Hematopoietic multipotent progenitor cell treated with erythropoietin and hydrocortisone succinate and interleukin-3 and kit ligand, for 17 days (in vitro differentiated cells): ENCODE data around the gene DTNBP1.

ENCODE experiments used
- DNase-seq: peaks from one replicate; pipeline ENCODE4 v3.0.0-alpha.2; 2015; ENCODE audit warnings: low spot score

DTNBP1 gene

DNA sequence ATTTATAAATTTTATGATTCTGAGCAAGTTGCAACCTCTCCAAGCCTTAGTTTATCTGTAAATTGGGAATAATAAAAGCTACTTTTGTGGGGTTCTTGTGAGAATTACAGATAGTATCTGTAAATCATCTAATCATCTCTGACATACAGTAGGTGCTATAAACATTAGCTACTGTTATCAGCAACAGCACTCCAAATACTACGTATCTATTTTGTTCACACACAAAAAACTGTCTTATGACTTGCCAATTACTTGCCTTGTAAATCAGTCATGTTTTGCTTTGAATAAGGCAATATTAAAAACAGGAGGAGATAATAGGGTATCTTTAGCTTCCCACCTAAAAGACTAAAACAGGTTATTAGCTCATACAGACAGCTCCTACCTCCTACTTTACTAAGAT is 36.7 kb downstream of the DTNBP1 start:
- DNase-seq: no peak

DNA sequence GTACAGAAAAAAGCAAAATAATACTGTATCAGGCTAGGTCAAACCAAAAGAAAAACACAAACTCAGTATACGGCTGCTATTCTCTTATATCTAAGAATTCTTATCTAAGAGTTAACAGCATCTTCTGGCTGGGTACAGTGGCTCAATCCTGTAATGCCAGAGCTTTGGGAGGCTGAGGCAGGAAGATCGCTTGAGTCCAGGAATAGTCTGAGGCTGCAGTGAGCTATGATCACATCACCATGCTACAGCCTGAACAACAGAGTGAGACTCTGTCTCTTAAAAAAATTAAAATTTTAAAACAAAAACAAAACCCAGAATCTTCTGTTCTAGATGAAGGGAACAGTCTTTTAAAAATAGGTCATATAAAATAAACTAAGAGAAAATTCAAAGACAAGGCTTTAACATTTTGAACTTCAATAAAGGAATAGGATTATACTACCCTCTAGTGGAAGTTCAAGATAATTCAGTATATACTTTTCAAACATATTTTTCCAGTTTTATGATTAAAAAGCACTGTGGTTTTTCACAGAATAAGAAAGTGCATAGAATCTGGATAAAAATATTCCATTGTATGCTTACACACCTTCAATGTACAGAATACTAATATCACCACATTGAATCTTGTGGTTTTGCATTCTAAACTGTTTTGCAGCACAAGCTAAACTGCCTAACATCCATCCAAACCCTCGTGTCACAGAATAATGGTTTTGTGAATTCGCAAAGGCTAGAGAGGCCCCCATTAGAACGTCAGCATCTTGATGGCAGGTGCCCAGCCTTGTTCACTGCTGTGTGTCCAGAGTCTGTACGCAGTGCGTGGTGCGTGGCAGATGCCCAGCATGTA is 39.3 kb downstream of the DTNBP1 start:
- peak; percentile 52 for DNase-seq

DNA sequence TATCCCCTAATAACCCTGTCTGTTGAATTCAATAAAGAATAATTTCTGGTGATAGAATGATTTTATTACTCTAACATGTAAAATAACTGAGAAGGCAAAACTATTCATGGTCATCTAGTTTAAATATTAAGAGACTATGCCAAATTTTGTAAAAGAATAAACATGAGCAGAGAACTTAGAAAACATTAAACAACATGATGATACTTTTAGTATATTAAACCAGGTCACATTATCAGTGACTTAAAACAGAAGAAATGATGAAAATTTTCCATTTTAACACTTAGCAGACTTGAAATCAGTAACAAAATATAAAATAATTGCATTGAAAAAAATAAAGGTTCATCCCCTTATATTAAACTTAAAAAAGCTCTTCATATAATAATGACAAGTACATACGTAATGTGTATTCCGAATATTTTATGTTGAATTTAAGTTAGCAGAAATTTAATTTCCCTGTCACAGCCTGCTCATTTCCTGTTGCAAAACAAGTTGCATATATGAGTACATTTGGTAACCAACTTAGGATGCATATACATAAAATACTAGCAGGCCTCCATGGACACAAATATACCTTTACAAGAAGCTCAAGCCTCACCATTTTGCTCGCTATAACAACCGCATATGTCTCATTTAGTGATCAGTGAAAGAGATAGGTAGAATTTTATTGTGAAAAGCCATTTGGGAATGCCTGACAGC is 40.6 kb downstream of the DTNBP1 start:
- peak; percentile 13 for DNase-seq

DNA sequence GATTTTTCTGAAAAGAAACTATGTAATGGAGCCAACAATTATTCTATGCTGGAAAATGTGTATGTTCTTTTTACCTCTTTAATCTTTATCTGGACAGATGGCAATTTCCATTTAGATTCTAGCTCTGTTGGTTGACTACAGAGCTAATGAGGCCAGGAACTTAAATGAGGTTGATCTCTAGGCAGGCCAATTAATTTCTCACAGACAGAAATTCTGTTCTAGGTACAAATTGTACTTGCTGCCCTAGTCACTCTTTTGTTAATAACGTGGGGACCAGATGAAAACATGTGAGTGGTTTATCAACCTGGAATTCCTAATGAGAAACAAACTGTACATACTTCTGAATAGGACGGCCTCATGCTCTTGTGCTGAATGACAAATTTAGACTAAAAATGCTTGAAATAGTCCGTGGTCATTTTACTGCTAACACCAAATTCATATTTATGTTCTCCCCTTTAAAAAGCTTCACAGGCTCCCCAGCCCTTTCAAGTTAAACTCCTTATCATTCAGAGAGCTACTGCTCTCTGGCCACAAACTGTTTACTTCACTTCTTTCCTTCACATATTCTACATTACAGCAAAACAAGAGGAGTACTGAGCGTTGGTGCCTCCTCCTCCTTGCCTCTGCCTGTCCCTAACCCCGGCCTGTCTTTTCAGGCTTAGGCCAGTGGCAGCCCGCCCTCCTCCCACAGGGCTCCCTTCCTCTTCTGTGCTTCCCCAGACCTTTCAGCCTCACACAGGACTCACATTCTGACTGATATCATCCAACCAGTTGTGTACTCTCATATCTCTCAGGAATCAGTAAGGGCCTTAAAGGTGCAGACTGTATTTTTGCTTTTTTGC is 41.4 kb downstream of the DTNBP1 start:
- DNase-seq: peak; percentile 56

DNA sequence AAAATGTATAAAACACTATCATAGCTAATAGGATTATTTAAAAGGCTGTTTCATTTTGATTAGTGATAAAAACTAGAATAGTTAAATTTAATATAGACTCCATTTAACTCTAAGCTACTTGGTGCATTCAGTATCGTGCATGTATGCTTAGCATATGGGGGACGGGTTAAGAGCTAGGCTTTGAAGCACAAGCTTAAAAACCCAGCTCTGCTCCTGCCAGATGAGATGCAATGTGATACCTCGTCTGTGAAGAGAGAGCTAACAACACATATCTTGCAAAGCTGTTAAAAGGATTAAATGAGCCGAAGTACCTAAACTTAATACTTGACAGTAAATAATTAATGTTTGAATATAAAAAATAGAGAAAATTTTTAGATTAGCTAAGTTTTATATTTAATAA is 42.2 kb downstream of the DTNBP1 start:
- DNase-seq: no peak

DNA sequence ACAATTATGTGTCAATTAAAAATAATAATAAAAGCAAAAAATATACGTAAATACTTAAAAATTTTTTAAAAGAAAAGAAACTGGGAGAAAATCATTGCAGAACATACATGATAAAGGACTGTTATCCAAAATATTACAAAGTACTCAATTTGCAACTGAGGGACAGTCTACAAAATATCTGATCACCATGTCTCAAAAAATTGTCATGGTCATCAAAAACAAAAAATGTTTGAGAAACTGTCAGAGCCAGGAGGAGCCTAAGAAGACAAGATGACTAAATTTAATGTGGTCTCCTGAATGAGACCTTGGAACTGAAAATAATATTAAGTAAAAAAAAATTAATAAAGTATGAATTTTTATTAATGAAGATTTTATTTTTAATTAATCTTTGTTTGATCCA is 43.5 kb downstream of the DTNBP1 start:
- no peak for DNase-seq

DNA sequence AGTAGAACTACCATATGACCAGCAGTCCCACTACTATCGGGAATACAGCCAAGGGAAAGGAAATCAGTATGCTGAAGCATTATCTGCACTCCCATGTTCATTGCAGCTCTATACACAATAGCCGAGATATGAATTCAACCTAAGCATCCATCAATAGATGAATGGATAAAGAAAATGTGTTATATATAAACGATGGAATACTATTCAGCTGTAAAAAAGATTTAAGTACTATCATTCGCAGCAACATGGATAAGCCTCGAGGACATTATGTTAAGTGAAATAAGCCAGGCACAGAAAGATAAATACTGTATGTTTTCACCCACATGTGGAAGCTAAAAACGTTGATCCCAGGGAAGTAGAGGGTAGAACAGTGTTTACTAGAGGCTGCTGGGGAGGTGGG is 44.1 kb downstream of the DTNBP1 start:
- no peak for DNase-seq

DNA sequence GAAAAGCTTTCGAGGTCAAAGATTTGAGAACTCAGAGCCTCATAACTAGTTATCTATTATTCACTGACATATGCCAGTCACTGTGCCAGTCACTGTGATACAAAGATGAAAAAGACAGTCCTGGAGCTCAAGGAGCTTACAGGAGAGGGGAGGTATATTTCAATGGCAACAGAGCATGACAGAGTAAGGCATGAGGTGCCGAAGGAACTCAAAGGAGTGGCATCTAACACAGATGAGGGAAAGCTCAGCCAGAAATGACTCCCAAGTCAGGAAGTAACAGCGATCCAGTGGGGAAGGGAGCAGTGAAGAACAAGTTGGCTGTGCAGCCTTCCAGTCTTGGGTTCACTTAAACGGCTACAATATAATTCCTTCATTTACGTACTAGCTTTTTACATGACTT is 46.6 kb downstream of the DTNBP1 start:
- no peak for DNase-seq

DNA sequence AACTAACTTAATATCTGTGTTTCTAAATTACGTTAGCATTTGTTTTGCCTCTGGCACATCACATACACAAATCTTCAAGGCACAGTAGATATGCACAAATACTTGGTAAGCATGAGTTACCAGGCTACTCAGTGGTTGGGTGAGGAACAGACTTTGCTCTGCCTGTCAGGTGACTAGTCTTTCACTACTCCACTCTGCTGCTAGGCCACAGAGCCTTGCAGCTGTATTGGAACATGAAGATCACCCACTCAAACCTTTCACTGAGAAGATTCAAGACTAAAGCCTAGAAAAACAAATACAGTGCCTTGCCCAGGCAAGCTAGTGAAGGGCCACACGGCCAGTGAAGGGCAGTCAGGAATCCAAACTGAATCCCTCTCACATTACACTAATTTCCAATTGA is 47.0 kb downstream of the DTNBP1 start:
- no peak for DNase-seq

DNA sequence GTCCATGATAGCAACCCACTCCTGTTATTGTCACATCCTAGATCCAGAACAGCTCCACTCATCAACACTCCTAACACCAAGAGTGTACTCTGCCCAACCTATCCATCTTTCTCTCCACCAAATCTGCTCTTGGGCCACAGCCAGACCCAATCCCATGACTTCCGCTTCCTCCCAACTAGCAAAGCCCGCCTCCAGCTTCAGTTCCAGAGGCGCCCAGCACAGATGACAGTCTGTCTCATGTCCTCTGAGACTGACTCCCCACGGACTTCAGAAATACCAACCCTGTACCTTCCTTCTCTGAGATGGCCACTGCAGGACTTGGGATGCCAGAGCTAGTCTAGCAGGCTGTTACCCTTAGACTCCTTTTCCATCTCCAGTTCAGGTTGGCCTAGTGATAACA is 48.6 kb downstream of the DTNBP1 start:
- DNase-seq: no peak

DNA sequence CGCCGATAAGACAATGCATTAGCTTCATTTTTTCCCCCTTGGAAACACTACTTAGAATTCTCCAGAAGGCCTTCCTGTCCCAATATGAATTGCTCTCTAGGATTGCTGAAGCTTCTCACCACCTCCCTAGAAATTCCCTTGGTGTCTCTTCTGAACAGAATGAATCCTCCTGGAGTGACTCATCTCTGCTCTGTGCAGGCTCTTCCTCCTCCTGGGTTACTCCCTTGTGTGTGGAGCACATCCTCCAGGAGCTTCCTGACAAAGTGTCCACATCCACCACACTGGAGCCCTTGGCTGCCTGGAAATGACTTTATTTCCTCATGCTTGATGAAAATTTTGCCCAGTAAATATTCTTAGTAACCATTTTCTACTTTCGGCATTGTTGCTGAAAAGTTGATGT is 54.4 kb downstream of the DTNBP1 start:
- DNase-seq: no peak

DNA sequence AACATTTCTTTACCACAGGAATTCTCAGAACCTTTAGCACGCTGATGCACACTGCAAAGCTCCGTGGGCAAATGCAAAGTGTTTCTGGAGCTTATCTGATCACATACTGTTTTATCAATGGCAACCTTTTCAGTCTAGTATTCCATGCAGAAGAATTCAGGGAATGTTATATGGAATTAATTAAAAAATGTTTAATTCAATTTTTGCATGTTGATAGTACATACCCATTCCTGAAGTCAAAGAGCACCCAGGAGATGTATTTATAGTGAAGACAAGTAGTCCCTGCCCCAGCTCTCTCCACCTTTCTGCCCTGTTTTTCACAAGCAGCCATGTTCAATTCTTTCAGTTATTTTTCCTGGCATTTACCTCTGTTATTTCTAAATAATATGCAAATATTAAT is 55.2 kb downstream of the DTNBP1 start:
- DNase-seq: no peak

DNA sequence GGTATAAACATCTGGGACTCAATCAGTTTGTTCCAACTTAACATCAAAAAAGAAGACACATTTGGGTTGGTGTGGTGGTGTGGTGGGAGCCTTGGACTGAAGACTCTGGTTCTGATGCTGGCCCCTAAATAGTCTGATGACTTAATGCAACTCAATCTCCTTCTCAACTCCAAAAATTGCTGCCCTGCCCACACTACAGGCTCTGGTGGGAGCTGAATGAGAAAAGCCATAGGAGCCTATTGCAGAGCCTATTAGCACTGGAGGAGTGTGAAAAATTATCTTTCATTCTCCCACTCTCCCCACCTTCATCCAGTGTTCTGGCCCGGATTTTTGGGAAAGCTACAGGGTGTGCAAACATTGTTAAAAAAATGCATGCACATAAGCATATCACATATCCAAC is 56.5 kb downstream of the DTNBP1 start:
- no peak for DNase-seq

DNA sequence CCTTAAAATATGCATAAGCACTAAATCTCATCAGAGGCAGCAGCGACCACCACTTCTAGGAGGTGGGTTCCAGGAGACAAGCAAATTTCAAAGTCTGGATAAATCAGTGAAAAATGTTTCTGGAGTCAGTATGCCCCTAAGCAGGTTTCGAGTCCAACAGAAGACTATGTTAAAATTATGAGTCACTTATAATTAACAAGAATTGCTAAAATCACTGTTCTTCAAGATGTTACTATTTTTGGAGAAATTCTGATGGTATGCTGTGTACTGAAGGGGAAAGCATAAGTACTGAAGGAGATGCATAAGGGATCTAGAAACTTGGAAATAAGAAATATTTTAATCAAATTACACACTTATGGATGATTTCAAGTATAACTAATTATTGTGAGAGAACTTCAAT is 58.0 kb downstream of the DTNBP1 start:
- no peak for DNase-seq

DNA sequence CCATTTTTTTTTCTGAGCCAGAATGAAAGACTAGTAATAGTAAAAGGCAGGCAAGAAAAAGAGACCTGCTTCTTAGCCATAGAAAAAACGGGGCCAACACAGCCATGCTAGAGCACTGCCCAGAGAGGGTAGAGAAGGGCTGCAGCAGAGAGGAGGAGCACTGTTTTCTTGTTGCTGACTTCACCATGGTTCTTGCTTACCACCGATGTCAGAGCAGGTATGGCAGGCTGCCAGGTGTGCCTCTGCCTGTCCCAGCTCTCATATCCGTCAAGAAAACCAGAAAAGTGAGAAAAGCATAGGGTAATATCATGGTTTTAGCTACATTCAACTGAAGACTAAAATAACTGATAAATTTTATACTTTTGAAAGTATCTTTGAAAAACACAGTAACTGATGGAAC is 60.7 kb downstream of the DTNBP1 start:
- no peak for DNase-seq

DNA sequence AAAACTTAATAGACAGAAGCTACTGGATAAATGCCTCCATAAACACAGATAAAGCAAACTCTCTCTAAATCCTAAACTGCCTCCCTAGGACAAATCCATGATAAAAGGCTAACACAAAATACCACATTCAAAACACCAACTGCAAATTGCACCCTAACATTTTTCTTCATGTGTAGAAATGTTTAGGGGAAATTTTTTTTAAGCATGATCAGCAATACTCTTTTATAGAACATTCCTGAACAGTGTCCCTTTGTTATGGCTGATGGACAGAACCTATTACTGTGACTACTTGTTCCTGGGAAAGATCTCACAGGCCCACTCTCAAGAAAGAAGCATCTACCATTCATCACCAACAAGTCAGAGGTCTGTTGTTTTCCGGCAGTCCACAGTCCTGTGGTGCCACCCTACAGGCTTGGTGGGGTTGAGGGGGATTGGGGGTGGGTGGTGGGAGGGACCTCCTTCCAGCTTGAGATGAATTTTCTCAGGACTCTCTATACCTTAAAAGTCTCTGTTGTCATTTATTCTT is 64.5 kb downstream of the DTNBP1 start:
- DNase-seq: no peak

DNA sequence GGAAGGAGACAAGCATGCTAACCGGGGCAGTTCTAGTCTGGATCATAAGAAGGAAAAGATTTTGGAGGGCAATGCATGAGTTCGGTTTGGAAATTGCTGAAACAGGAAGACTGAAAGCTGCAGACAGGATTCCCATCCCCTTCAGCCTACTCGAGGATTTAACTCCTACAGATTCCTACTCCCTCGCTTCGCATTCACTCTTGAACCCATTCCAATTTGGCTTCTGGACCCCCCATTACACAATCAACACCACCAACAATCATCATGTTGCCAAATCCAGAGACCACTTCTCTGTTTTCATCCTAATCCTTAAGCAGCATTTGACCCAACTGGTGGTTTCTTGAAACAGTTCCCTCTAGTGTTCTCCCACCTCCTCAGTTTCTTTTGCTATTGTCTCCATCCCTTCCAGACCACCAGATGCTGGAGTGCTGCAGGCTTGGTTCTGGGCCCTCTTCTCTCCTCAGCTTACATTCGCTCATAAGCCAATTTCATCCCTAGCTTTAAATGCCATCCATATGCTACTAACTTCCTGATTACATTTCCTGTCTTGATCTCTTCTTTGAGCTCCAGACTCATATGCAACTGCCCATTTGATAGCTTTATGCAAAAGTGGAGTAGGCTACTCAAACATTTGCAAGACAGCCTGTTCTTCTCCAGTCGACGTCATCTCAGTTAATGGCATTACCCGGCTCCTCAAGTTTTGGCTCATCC is 66.5 kb downstream of the DTNBP1 start:
- no peak for DNase-seq

DNA sequence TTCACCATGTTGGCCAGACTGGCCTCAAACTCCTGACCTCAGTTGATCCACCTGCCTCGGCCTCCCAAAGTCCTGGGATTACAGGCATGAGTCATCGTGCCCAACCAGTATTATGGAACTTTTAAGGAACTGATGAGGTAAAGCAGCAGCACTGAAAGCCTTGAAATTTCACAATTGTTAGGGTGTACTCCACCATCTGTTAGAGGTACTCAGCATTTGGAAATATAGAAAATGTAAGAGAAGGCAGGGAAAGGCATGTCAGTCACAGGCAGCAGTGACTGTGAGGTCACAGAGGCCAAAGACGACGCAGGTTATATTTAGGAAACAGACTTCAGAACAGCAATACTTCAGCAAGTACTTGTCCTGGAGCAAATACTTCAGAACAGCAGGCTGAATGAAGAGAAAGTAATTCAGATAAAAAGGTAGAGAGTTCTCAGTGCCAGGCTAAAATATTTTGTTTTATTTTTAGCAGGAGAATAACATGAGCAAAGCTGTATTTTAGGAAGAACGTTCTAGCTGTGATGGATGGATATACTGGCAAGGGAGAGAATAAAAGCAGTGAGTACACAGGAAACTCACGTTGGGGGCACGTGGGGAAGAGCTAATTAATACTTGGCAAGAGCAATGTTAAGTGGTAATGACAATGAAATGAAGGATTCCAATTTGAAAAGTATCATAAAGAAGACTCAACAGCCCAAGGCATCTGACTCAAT is 67.2 kb downstream of the DTNBP1 start:
- no peak for DNase-seq

DNA sequence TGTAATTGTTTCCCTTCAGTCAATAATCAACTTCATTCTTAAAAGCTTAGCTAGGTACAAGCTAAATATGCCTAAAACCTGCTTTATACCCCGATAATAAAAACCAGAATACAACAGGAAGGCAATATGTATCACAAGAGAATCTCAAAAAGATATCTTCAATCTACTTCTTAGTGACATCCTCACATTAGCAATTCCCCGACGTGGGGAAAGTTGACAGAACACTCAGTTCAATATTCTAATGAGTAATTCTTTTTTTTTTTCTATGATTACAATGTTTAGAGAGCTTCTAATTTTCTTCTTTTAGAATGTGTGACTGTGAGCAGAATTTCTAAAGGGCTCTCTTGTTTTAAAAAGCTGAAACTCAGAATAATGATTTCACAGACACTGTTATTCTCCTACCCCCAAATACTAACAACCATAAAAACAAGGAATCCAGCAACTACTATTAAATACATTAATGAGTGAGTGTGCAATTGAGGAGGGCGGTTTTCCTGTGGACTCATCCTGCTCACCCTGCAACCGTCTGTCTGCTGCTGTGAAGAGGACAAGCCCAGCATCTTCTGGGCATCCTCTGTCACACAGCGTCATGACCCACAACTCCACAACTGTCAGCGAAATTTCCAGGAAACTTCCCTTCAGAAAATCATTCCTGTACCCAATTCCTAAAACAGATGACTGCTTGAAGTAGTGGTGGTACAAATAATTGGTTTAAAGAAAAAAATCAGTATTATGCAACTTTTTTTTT is 68.1 kb downstream of the DTNBP1 start:
- no peak for DNase-seq

DNA sequence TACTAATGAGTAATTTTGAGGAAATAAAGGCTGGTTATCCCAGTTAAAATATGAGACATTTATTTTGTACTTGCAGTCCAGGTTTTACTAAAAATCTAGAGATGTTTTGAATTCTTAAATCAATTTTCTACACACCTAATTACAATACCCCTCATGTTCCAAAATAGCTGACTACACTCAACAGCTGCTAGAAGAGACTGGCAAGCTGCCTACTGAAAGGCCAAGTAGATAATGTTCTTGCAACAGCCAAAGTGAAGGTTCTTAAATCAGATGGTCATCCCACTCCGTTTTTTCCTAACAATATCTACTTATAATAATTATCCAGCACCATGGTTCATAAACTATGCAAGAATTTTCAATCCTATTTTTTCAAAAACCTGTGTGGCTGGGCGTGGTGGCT is 69.0 kb downstream of the DTNBP1 start:
- no peak for DNase-seq

DNA sequence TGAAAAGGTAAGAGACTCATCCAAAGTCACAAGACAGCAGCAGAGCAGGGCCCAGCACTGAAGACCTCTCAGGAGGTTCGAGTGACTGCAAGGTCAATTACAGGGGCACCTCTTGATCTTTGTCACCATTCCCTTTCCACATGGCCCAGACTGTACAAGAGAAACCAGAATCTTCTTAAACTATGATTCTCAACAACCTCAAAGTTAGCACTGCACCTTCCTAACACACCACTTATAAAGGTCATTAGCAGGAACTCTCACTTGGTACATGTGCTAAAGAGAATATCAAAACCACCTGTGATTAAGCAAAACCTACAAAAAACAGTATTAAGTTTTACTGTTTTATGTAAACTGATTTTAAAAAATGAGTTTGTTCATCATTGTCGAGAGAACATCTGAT is 70.2 kb downstream of the DTNBP1 start:
- no peak for DNase-seq
